NB4 (cell line): ENCODE measurements around the gene SOX30.
"Not testable (repeated sequence)": the region's sequence is repeated elsewhere in the genome, so short reads cannot be mapped to it uniquely, and the experiment has no call there.

Source experiments
- MYC ChIP-seq: IDR thresholded peaks from 2 replicates; pipeline ENCODE4 v1.6.1; 2011; ENCODE audit warnings: low read depth, low read length
- POLR2A ChIP-seq: IDR thresholded peaks from 2 replicates; pipeline ENCODE4 v1.6.1; 2011; ENCODE audit warnings: mild to moderate bottlenecking; ENCODE audit not compliant: insufficient read length; ENCODE audit errors: extremely low read depth
- TF ChIP-seq, protein P1 (sequence below): IDR thresholded peaks from one replicate; pipeline ENCODE4 v1.5.1; 2012; ENCODE audit warnings: low read depth, low read length
- TF ChIP-seq, protein P2 (sequence below): IDR thresholded peaks from 2 replicates; pipeline ENCODE4 v1.6.1; 2011; ENCODE audit warnings: low read depth, low read length

DNA sequence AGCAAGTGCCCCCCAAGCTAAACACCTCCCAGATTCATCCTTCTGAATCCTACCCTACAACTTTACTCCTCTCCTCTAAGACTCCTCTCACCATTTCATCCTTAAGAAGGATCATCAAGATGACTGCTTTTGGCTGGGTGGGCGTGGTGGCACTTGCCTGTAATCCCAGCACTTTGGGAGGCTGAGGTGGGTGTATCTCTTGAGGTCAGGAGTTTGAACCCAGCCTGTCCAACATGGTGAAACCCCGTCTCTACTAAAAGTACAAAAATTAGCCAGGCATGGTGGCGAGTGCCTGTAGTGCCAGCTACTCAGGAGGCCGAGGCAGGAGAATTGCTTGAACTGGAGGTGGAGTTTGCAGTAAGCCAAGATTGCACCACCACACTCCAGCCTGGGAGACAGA lies 22.1 kb upstream of the SOX30 start:
- TF ChIP-seq, protein P1, sequence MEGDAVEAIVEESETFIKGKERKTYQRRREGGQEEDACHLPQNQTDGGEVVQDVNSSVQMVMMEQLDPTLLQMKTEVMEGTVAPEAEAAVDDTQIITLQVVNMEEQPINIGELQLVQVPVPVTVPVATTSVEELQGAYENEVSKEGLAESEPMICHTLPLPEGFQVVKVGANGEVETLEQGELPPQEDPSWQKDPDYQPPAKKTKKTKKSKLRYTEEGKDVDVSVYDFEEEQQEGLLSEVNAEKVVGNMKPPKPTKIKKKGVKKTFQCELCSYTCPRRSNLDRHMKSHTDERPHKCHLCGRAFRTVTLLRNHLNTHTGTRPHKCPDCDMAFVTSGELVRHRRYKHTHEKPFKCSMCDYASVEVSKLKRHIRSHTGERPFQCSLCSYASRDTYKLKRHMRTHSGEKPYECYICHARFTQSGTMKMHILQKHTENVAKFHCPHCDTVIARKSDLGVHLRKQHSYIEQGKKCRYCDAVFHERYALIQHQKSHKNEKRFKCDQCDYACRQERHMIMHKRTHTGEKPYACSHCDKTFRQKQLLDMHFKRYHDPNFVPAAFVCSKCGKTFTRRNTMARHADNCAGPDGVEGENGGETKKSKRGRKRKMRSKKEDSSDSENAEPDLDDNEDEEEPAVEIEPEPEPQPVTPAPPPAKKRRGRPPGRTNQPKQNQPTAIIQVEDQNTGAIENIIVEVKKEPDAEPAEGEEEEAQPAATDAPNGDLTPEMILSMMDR = not testable (repeated sequence)
- TF ChIP-seq, protein P2, sequence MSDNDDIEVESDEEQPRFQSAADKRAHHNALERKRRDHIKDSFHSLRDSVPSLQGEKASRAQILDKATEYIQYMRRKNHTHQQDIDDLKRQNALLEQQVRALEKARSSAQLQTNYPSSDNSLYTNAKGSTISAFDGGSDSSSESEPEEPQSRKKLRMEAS = not testable (repeated sequence)
- TF ChIP-seq POLR2A, MYC: not testable (repeated sequence)
